ENCODE results near the gene POLA2.

DNA sequence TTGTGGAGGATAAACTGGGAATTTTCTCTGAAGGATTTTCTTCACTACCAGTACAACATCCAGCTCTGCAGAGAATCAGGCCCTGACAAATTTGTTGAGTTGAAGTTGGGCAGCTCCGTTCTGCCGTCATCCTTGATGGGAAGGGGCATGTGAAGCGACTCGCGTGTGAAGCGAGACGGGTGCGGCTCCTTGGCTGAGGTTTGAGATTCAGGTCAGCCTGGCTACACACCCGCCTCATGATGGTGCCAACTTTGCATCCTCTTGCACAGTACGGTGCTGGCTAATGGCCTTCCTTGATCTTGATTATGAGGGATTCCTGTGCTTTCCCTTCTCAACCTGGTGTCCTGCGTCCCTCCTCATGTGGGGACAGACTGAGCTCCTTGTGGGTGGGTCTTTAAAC is 33.2 kb downstream of the POLA2 start:
- no peak for TF ChIP-seq CTCF (IDR thresholded peaks at IDR 0.05; ENCODE audit: low read depth, low read length, missing input control)
- no peak for TF ChIP-seq EGR1 (IDR thresholded peaks at IDR 0.05; ENCODE audit: low read depth in 2 of 2)
- no peak for TF ChIP-seq GABPA (IDR thresholded peaks at IDR 0.05 in 1 of 2, conservative IDR thresholded peaks at IDR 0.05 in 1 of 2)
- TF ChIP-seq TAF1 (conservative IDR thresholded peaks at IDR 0.05): no peak
- TF ChIP-seq, protein P1, sequence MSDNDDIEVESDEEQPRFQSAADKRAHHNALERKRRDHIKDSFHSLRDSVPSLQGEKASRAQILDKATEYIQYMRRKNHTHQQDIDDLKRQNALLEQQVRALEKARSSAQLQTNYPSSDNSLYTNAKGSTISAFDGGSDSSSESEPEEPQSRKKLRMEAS (IDR thresholded peaks at IDR 0.05): no peak
- no peak for TF ChIP-seq FOXA1 (IDR thresholded peaks at IDR 0.05)
- TF ChIP-seq ATF3 (IDR thresholded peaks at IDR 0.05): no peak
- TF ChIP-seq RAD21 (IDR thresholded peaks at IDR 0.05): no peak
- TF ChIP-seq YY1 (IDR thresholded peaks at IDR 0.05): no peak
